GM21528 (cell line): ENCODE data around the gene PLXNB1.
A peak's percentile ranks its signal among the peaks of the same experiment; 100 is the strongest.
"Not testable (repeated sequence)": the region's sequence is repeated elsewhere in the genome, so short reads cannot be mapped to it uniquely, and the experiment has no call there.

Experiments used
- ATAC-seq: cut with Tn5 transposase; IDR thresholded peaks from one replicate; pipeline ENCODE4 v1.9.1; 2021; ENCODE audit warnings: mild to moderate bottlenecking, moderate library complexity; ENCODE audit not compliant: unreplicated experiment, low FRiP score

The PLXNB1 gene

GRCh38 chr3:48465531-48466378, 35.9 kb upstream of the PLXNB1 start:
- peak; percentile 66 for ATAC-seq

- ATAC-seq: no peak
Measured at GRCh38 chr3:48465237-48465530, 35.3 kb upstream of the PLXNB1 start.

GRCh38 chr3:48464713-48465221, 34.9 kb upstream of the PLXNB1 start:
- no peak for ATAC-seq

GRCh38 chr3:48463703-48464102, 33.8 kb upstream of the PLXNB1 start:
- no peak for ATAC-seq

- not testable (repeated sequence) for ATAC-seq
Measured at GRCh38 chr3:48461767-48462166, 31.9 kb upstream of the PLXNB1 start.

- ATAC-seq: no peak
Measured at GRCh38 chr3:48460517-48460902, 30.6 kb upstream of the PLXNB1 start.

- no peak for ATAC-seq
Measured at GRCh38 chr3:48459773-48460516, 30.1 kb upstream of the PLXNB1 start.

- ATAC-seq: no peak
Measured at GRCh38 chr3:48459331-48459730, 29.4 kb upstream of the PLXNB1 start.

- ATAC-seq: no peak
Measured at GRCh38 chr3:48456456-48456855, 26.6 kb upstream of the PLXNB1 start.

GRCh38 chr3:48451270-48451669, 21.4 kb upstream of the PLXNB1 start:
- ATAC-seq: no peak

GRCh38 chr3:48446425-48447193, 16.7 kb upstream of the PLXNB1 start, which contains the start of gene ATRIP:
TSS of gene ATRIP (plus strand) at chr3:48446737. CDS start at chr3:48446846, 109 bp downstream.
- ATAC-seq: peak; percentile 89

- peak; percentile 5 for ATAC-seq
Measured at GRCh38 chr3:48446043-48446424, 16.1 kb upstream of the PLXNB1 start.

- ATAC-seq: no peak
Measured at GRCh38 chr3:48445277-48445882, 15.5 kb upstream of the PLXNB1 start.

- ATAC-seq: no peak
Measured at GRCh38 chr3:48441940-48442339, 12.1 kb upstream of the PLXNB1 start.

- peak; percentile 15 for ATAC-seq
Measured at GRCh38 chr3:48440590-48440958, 10.7 kb upstream of the PLXNB1 start.

- ATAC-seq: peak; percentile 91
Measured at GRCh38 chr3:48439820-48440589, 10.1 kb upstream of the PLXNB1 start, which contains the start of the genes CCDC51 and TMA7. TSS of gene CCDC51 (minus strand) at chr3:48440119. CDS start at chr3:48435128, 4,991 bp downstream. TSS of gene TMA7 (plus strand) at chr3:48440257. CDS start at chr3:48440297, 40 bp downstream.

- ATAC-seq: no peak
Measured at GRCh38 chr3:48437812-48438211, 7.9 kb upstream of the PLXNB1 start.

- ATAC-seq: no peak
Measured at GRCh38 chr3:48436855-48437254, 7.0 kb upstream of the PLXNB1 start.

- no peak for ATAC-seq
Measured at GRCh38 chr3:48436477-48436787, 6.5 kb upstream of the PLXNB1 start.
